OCI-LY1 (cell line): ENCODE measurements around the gene CPM.

Source experiments
- EZH2 ChIP-seq: fragments of 200-600 bp; sonication (generic), shearing (Covaris generic); IDR thresholded peaks from 2 replicates; pipeline ENCODE4 v1.8.0; 2017; ENCODE audit warnings: borderline replicate concordance, mixed run types, mild to moderate bottlenecking, antibody characterized with exemption, low read length, moderate library complexity, mixed read lengths
- TF ChIP-seq, protein P1 (sequence below): fragments of 200-600 bp; sonication (generic), shearing (Covaris generic); IDR thresholded peaks from 2 replicates; pipeline ENCODE4 v1.5.1; 2017; ENCODE audit warnings: mild to moderate bottlenecking, antibody characterized with exemption, low read length, moderate library complexity, mixed read lengths

DNA sequence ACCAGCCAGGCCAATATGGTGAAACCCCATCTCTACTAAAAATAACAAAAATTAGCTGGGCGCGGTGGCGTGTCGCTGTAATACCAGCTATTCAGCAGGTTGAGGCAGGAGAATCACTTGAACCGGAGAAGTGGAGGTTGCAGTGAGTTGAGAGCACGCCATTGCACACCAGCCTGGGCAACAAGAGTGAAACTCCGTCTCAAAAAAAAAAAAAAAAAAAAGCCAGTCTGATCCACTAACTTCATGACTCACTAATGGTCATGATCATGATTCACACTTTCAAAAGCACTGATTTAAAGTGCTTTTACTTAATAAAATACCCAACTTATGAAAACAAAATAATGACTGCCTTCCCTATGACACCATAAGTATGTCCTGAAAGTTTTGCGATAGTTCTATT, 38.4 kb upstream of the CPM start:
- no peak for TF ChIP-seq EZH2
- TF ChIP-seq, protein P1, sequence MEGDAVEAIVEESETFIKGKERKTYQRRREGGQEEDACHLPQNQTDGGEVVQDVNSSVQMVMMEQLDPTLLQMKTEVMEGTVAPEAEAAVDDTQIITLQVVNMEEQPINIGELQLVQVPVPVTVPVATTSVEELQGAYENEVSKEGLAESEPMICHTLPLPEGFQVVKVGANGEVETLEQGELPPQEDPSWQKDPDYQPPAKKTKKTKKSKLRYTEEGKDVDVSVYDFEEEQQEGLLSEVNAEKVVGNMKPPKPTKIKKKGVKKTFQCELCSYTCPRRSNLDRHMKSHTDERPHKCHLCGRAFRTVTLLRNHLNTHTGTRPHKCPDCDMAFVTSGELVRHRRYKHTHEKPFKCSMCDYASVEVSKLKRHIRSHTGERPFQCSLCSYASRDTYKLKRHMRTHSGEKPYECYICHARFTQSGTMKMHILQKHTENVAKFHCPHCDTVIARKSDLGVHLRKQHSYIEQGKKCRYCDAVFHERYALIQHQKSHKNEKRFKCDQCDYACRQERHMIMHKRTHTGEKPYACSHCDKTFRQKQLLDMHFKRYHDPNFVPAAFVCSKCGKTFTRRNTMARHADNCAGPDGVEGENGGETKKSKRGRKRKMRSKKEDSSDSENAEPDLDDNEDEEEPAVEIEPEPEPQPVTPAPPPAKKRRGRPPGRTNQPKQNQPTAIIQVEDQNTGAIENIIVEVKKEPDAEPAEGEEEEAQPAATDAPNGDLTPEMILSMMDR = no peak
